Right lobe of liver (tissue), 4 donors: Measurements from ENCODE around the gene HOXA2.

ENCODE experiments used
- POLR2A ChIP-seq: fragments of 450-650 bp; IDR thresholded peaks from one replicate; pipeline ENCODE4 v1.6.1; 2017; ENCODE audit warnings: antibody characterized with exemption, mild to moderate bottlenecking
- TF ChIP-seq, protein P1 (sequence below), 4 donors: fragments of 200-600 bp in 3 of 4; fragments of 450-650 bp in 1 of 4; IDR thresholded peaks; one replicate each; pipeline versions ENCODE4 v1.5.1 to v1.8.0; 2016 to 2022; ENCODE audit warnings: antibody characterized with exemption in 4 of 4, mild to moderate bottlenecking in 2 of 4
- donor health status: DM: no; HTN: no; CAD: no.
- donor health status: DM: no; HTN: no; CAD: no.
- donor health status: DM: no; HTN: yes; CAD: no.

- TF ChIP-seq, protein P1, sequence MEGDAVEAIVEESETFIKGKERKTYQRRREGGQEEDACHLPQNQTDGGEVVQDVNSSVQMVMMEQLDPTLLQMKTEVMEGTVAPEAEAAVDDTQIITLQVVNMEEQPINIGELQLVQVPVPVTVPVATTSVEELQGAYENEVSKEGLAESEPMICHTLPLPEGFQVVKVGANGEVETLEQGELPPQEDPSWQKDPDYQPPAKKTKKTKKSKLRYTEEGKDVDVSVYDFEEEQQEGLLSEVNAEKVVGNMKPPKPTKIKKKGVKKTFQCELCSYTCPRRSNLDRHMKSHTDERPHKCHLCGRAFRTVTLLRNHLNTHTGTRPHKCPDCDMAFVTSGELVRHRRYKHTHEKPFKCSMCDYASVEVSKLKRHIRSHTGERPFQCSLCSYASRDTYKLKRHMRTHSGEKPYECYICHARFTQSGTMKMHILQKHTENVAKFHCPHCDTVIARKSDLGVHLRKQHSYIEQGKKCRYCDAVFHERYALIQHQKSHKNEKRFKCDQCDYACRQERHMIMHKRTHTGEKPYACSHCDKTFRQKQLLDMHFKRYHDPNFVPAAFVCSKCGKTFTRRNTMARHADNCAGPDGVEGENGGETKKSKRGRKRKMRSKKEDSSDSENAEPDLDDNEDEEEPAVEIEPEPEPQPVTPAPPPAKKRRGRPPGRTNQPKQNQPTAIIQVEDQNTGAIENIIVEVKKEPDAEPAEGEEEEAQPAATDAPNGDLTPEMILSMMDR (IDR thresholded peaks at IDR 0.05): no peak
- TF ChIP-seq POLR2A: no peak
Measured at GRCh38 chr7:27138472-27138871, 36.0 kb upstream of the HOXA2 start.
